OCI-LY1 (cell line): ENCODE results near the gene KCNK13.

Source experiments
- CTCF ChIP-seq: fragments of 200-600 bp; sonication (generic), shearing (Covaris generic); IDR thresholded peaks from 2 replicates; pipeline ENCODE4 v1.5.1; 2017; ENCODE audit warnings: mild to moderate bottlenecking, antibody characterized with exemption, low read length, moderate library complexity, mixed read lengths
- EZH2 ChIP-seq: fragments of 200-600 bp; sonication (generic), shearing (Covaris generic); IDR thresholded peaks from 2 replicates; pipeline ENCODE4 v1.8.0; 2017; ENCODE audit warnings: borderline replicate concordance, mixed run types, mild to moderate bottlenecking, antibody characterized with exemption, low read length, moderate library complexity, mixed read lengths

- no peak for TF ChIP-seq CTCF
- TF ChIP-seq EZH2, result no peak
Measured at GRCh38 chr14:90140956-90141316, 79.1 kb downstream of the KCNK13 start.
